GM21526 (cell line): ENCODE results near the gene RNF31.

Experiments used
- ATAC-seq: cut with Tn5 transposase; IDR thresholded peaks from one replicate; pipeline ENCODE4 v1.9.1; 2021; ENCODE audit warnings: moderate library complexity; ENCODE audit not compliant: unreplicated experiment, low FRiP score

RNF31 gene

DNA sequence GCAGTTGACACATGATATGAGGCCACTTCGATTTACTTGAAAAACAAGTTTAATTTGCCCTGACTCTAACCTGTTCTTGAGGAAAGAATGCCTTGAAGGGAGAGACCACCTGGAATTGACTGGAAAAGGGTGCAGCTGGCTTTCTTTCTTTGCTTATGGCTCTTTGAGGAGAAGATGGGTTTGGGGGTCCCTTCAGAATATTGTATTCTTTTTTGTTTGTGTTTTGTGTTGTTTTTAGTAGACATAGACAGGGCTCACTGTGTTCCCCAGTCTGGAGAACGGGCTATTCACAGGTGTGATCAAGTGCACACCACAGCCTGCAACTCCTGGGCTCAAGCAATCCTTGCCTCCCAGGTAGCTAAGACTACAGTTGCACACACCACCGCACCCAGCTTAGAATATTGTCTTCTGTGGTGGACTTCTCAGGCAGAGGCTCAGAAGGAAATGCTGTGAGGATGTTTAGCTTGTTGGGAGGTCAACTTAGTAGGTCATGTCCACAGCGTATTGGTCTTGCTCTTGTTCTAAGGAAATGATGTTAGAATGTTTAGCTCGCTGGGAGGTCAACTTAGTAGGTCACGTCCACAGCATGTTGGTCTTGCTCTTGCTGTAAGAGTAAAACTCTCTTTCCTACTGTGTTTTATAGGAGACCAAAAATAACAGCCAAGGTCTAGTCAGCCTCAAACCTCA is 31.0 kb upstream of the RNF31 start:
- no peak for ATAC-seq

- no peak for ATAC-seq
These were observed 30.1 kb upstream of the RNF31 start for GRCh38 chr14:24117179-24117578.

GRCh38 chr14:24119691-24120090 is 27.6 kb upstream of the RNF31 start:
- no peak for ATAC-seq

DNA sequence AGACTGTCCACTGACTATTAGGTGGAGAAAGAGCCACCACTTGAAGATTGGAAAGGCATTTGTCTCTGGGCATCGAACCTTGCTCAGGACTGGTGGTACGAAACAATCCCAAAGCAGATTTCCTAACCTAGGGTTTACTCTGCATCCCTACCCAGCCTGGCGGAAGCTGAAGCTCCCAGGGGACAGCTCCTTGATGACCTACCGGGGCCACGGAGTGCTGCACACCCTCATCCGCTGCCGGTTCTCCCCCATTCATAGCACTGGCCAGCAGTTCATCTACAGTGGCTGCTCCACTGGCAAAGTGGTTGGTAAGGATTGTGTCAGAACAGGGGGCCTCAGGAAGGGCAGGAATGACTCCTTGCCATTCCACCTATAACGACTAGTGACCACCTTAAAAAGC is 26.1 kb upstream of the RNF31 start:
- ATAC-seq: no peak

DNA sequence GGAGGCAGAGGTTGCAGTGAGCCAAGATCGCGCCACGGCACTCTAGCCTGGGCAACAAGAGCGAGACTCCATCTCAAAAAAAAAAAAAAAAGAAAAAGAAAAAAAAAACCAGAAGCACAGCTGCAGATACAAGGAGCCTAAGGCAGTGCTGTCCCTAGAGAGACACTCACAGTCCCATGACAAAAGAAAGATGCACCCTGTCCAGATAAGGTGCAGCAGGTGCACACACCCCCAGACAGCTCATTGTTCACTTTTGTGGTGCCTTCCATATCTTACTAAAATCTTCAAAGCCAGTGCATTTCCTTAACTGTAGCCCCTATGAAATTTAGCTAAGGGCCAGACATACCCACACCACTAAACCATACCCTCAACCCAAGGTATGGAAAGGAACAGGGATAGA is 24.9 kb upstream of the RNF31 start:
- no peak for ATAC-seq

- no peak for ATAC-seq
These were observed 24.4 kb upstream of the RNF31 start for GRCh38 chr14:24122898-24123297.

GRCh38 chr14:24123424-24124417 is 23.6 kb upstream of the RNF31 start:
- ATAC-seq: no peak

- ATAC-seq: no peak
These were observed 20.4 kb upstream of the RNF31 start for GRCh38 chr14:24126939-24127338.

DNA sequence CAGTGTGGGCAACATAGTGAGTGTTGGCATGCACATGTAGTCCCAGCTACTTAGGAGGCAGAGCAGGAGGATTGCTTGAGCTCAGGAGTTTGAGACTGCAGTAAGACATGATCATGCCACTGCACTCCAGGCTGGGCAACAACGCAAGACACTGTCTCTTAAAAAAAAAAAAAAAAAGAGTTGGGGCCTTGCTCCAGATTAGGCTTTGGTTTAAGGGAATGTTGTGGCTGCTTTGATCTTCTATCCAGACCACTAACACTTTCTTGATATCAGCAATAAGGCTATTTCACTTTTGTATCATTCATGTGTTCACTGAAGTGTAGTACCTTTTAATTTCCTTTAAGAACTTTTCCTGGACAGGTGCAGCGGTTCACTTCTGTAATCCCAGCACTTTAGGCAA is 19.6 kb upstream of the RNF31 start:
- ATAC-seq: no peak

GRCh38 chr14:24129410-24129998 is 17.8 kb upstream of the RNF31 start:
- no peak for ATAC-seq

- no peak for ATAC-seq
These were observed 16.9 kb upstream of the RNF31 start, which contains the start of gene FITM1 for GRCh38 chr14:24130380-24130716. FITM1 (plus strand) TSS chr14:24130659; CDS start chr14:24131564, 905 bp downstream.

DNA sequence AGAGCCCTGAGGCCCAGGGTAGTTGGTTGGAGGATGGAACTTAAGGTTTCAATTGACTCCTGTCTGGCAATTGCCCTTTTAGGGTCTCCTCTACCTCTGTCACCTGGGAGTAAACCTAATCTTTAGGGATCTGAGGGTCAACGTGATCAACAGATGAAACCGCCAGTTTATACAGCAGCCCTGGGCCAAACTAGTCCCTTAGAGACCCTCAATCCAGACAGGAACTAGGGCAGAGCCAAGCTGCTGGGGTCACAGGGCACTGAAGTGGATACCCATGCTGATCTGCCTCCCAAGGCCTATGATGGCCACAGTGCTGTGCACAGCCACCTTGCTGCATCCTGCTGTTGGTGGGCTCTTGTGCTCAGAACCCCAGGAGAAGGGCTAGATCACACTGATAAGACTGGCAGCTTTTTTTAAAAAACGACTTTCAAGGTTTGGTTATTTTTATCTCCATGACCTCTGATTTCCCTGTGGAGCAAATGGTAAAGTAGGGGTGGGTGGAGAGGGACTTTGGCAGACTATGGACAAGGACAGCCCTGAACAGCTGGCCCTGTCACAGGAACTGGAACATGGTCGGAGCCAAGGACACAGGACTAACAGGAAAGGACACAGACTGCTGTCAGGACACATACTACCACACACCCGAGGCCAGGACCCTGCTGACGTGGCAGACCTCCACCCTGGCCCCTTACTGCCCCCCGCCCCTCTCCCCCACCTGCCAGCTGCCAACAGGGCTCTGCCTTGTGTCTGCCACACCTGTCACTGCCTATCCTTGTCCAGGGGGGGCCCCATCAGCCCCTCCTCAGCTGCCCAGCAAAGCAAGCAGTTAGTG is 16.4 kb upstream of the RNF31 start:
- ATAC-seq: no peak

- no peak for ATAC-seq
These were observed 15.7 kb upstream of the RNF31 start for GRCh38 chr14:24131549-24131966.

DNA sequence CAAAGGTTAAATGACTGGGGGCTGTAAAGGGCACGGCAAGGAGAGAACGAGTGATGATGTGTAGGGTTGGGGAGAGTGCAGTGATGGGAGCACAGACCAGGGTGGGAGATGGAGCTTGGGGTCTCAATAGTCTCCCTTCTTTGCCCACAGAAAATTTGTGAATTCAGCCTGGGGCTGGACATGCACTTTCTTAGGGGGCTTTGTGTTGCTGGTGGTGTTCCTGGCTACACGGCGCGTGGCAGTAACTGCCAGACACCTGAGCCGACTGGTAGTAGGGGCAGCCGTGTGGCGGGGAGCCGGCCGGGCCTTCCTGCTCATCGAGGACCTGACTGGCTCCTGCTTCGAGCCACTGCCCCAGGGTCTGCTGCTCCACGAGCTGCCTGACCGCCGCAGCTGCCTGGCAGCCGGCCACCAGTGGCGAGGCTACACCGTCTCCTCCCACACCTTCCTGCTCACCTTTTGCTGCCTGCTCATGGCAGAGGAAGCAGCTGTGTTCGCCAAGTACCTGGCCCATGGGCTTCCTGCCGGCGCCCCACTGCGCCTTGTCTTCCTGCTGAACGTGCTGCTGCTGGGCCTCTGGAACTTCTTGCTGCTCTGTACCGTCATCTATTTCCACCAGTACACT is 15.1 kb upstream of the RNF31 start:
- no peak for ATAC-seq

DNA sequence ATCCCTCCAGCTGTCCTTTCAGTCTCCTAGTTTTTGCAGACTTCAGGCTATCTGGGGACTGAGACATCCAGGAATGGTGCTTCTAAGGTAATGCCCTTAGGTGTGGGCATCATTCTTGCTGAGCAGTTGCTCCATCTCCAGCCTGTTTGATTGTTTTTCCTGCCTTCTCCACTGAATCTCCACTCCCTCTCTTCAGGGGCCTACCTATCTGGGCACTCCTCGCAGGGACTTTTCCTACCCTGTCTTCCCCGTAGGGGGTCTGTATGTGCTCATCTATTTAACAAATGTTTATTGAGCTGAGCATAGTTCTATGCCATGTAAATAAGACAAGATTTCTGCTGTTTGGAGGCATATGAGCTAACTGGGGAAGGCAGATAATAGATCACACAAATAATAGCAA is 14.3 kb upstream of the RNF31 start:
- ATAC-seq: no peak

GRCh38 chr14:24133735-24134134 is 13.6 kb upstream of the RNF31 start:
- ATAC-seq: no peak

DNA sequence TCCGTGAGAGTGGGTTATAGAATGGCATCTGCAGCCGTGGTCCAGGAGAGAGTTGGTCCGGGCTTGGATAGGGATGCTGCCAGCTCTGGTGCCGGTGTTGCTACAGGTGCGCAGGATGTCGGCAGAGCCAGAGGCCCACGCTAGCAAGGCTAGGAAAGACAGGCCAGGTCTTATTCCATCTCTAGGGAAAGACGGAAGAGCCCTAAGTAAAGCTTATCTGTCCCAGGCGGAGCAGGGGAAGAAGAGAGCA is 11.8 kb upstream of the RNF31 start:
- peak; percentile 4 for ATAC-seq

DNA sequence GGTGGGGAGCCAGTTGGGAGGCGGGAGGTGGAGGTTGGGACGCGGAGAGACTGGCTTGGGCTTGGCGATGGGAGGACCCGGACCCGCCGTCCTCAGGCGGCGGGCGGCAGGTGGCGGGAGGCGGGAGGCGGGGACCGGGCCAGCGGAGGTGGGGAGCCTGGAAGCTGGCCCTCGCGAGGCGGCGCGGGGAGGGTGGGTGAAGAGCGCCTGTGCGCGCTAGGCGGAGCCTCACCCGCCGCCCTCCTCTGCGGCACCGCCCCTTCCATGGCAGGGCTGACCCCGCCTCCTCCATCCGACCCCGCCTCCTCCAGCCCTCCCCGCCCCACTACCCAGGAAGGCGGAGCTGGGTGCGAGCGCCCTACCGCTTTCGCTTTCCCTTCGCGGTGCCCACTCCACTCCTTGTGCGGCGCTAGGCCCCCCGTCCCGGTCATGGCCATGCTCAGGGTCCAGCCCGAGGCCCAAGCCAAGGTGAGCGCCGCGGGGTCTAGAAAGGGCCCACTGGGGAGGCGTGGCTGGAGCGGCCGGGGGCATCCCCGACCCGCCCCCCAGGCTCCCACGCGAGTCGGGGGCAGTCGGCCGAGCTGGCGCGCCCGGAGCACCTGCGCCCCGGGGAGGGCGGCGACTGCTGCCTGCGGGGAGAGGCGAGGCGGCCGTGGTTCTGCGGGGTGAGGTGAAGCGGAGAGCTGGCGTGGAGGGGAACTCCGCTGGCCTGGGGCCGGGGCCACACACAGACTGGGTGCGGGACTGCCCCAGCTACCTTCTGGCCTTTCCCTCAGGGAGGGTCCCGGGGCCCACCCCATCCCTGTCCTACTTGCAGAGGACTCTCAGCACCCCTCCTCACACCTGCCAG is 11.2 kb upstream of the RNF31 start, which contains the start of gene PSME1:
Gene PSME1, plus strand, starts transcription at position 361 of the 850 bp plus-strand sequence. Its CDS starts 69 bp downstream, at position 430.
- peak; percentile 71 for ATAC-seq
